Epithelial cell of proximal tubule (primary cell): ENCODE measurements around the gene LAMTOR4. TPM values are rescaled to one million over a fixed set of nuclear protein-coding genes. Genes with fewer than 3 reads are reported as not detected.

Experiments
- DNase-seq: peaks from one replicate; pipeline ENCODE4 v3.0.0-alpha.2; 2011; ENCODE audit warnings: low read depth
- H3K4me3 ChIP-seq: 2 replicates; pipeline ENCODE4 v1.5.1; 2011; ENCODE audit warnings: low read depth, mild to moderate bottlenecking, low read length
- total RNA-seq: library from RNA; depleted of rRNA; stranded (reverse); fragments of >200 nt; gene quantifications from 2 replicates; pipeline ENCODE4 v1.2.3, GENCODE V29; 2015
- TF ChIP-seq, protein P1 (sequence below): conservative IDR thresholded peaks from 2 replicates; pipeline ENCODE4 v1.5.1; 2012; ENCODE audit warnings: low read depth, mild to moderate bottlenecking, low read length

LAMTOR4 gene
- total RNA-seq, 1 donor from 2014 or later = 201 TPM

DNA sequence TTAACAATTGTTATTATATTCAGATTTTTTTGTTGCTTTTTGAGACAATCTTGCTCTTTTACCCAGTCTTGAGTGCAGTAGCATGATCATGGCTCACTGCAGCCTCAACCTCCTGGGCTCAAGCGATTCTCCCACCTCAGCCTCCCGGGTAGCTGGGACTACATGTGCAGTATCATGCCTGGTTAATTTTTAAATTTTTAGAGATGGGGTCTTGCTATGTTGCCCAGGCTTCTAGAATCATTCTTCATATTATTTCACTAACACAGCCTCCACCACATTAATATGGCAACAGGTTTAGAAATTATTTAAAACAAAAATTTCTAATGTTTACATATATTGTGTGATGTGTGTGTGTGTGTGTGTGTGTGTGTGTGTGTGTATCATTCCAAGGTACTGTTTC, 1.4 kb upstream of the LAMTOR4 start:
- TF ChIP-seq, protein P1, sequence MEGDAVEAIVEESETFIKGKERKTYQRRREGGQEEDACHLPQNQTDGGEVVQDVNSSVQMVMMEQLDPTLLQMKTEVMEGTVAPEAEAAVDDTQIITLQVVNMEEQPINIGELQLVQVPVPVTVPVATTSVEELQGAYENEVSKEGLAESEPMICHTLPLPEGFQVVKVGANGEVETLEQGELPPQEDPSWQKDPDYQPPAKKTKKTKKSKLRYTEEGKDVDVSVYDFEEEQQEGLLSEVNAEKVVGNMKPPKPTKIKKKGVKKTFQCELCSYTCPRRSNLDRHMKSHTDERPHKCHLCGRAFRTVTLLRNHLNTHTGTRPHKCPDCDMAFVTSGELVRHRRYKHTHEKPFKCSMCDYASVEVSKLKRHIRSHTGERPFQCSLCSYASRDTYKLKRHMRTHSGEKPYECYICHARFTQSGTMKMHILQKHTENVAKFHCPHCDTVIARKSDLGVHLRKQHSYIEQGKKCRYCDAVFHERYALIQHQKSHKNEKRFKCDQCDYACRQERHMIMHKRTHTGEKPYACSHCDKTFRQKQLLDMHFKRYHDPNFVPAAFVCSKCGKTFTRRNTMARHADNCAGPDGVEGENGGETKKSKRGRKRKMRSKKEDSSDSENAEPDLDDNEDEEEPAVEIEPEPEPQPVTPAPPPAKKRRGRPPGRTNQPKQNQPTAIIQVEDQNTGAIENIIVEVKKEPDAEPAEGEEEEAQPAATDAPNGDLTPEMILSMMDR = no peak
- no peak overlapping the region for H3K4me3 ChIP-seq
- no peak for DNase-seq

DNA sequence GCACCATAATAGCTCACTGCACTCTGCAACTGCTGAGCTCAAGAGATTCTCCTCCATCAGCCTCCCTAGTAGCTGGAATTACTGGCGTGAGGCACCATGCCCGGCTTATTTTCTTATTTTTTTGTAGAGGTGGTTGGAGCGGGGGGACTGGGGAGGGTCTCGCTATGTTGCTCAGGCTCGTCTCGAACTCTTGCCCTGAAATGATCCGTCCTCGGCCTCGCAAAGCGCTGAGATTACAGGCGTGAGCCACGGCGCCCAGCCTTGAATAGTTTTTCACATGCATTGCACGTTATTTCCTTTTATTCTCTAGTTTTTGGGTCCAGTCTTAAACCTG, 526 bp upstream of the LAMTOR4 start:
- DNase-seq = no peak
- TF ChIP-seq, protein P1 = no peak
- H3K4me3 ChIP-seq = peak overlapping the region; percentile 99

DNA sequence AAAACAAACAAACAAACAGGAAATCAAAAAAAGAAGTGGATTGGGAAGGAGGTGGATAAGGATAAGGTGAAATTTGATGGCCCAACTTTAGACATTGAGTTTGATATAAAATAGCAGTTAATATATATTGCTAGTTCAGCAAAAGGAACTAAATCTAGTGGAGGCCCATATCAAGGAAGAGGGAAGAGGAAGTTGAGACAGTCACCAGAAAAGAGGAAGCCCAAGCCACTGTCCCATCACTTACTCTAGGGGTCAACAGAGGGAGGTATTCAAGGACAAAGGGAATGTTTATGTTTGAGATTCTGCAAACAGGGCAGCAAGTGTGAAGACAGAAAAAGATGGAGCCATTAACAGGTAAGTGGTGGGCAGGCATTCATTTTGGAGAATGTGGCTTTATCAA, 3.7 kb downstream of the LAMTOR4 start:
- TF ChIP-seq, protein P1 = no peak
- H3K4me3 ChIP-seq = no peak overlapping the region
- DNase-seq = no peak

DNA sequence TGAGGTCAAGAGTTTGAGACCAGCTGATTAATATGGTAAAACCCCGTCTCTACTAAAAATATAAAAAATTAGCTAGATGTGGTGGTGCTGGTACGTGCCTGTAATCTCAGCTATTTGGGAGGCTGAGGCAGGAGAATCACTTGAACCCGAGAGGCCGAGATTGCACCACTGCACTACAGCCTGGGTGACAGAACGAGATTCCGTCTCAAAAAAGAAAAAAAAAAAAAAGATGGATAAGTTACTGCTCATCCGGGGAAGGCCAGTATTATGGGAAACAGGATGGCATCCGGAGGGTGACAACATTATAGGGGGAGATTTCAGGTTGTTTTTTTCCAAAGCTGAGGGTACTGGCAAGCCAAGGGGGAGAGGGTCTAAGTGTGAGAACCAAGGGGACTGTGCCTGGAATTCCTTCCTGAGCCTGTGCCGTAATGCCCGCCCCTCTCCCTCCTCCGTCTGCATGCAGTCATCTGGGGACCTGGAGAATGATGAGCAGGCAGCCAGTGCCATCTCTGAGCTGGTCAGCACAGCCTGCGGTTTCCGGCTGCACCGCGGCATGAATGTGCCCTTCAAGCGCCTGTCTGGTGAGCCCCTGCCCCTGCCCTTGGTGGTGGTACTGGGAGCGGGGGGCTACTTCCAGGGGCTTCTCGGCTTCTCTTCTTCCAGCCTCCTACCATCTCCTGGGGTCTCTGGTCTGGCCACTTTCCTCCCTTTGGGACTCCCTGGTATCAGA, 4.4 kb downstream of the LAMTOR4 start:
- H3K4me3 ChIP-seq = no peak overlapping the region
- DNase-seq = no peak
- TF ChIP-seq, protein P1 = no peak

DNA sequence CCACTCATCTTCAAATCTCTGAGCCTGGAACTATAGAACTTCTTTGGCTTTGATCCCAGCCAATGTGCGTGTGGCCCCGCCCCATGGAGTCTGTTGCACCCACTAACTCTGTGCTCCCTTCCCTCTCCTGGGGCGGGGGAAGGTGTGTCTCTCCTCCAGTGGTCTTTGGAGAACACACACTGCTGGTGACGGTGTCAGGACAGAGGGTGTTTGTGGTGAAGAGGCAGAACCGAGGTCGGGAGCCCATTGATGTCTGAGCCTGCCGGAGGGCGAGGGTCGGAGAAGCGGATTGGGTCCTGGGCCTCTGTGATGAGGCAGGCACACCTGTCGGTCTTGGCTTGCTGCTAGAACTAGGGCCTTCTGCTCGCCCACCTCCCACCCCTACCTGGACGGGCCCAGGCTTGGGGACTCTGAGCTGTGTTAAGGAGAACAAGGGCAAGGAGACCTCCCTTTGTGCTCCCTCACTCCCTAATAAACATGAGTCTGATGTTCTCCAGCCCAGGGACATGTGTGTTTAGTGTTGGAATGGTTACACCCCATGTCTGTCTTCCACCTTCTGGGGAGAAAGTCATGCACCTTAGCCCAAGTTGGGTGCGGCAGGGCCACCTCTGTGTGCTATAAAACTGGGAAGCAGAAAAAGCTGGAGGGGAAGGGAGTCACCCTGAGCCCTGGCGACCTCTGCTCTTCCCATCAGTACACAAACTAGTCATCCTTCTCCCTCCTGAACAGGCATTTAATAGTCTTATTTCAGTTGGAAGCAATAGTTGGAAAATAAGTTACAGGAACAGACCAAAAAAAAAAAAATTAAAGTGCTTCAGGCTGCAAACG, 5.2 kb downstream of the LAMTOR4 start:
- no peak for DNase-seq
- TF ChIP-seq, protein P1 = no peak
- no peak overlapping the region for H3K4me3 ChIP-seq

DNA sequence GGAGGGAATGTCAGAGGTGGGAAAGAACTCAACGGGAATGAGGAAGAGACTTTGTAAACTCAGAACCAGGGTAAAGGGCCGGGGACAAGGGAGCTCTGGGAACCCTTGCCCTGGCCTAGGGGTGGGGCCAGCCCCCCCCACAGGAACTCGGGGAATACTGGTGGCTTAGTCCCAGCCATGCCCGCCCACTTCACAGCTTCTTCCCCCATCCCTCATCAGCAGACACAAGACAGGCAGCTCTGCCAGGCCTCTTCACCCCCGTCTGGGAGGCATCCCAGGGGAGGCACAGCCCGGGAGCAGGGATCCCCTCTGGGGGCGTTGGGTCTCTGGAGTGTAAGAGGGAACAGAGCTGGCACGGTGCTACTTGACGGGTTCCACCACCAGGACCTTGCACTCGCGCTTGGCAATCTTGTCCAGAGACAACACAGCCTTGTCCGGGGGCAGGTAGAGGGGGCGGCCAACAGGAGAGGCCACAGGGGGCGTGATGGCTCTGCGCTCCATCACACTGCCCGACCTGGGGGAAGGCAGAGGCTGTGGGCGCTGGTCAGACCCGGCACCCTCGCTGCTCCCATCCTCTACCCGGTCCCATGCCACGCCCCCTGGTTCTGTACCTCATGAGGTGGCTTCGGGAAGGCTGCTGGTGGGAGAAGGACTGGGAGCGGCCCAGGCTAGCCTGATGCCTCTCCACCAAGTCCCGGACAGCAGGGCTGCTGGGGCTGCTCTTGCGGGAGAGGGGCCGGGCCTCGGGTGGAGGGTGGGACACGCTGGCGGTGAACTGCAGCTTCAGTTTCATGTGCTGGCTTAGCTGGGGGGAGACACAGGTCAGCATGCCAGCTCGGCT, 6.2 kb downstream of the LAMTOR4 start:
- no peak overlapping the region for H3K4me3 ChIP-seq
- no peak for DNase-seq
- TF ChIP-seq, protein P1 = no peak
